Stimulated activated memory B cell treated with anti-CD40 and anti-IgM and Interleukin-4, amounts not matched to agents 10 μg/mL and 1 μg/mL and 100 μg/mL, for 72 hours (primary cell): ENCODE data around the gene HOXB2.

Experiments used
- ATAC-seq: fragments of 150-1000 bp; cut with Tn5 transposase; 2 replicates; pipeline ENCODE4 v1.10.0; 2021
- H3K27ac Mint-ChIP-seq: one replicate; pipeline ENCODE4 v1.8.0; 2022; ENCODE audit warnings: mild to moderate bottlenecking, mixed read lengths
- H3K27me3 Mint-ChIP-seq: one replicate; pipeline ENCODE4 v1.8.0; 2022; ENCODE audit warnings: mixed read lengths
- H3K36me3 Mint-ChIP-seq: one replicate; pipeline ENCODE4 v1.8.0; 2022; ENCODE audit warnings: mixed read lengths
- H3K4me1 Mint-ChIP-seq: one replicate; pipeline ENCODE4 v1.8.0; 2022; ENCODE audit warnings: mixed read lengths
- H3K4me3 Mint-ChIP-seq: one replicate; pipeline ENCODE4 v1.8.0; 2022; ENCODE audit warnings: mild to moderate bottlenecking, moderate library complexity, mixed read lengths
- H3K9me3 Mint-ChIP-seq: one replicate; pipeline ENCODE4 v1.8.0; 2022; ENCODE audit warnings: mixed read lengths

HOXB2 gene

DNA sequence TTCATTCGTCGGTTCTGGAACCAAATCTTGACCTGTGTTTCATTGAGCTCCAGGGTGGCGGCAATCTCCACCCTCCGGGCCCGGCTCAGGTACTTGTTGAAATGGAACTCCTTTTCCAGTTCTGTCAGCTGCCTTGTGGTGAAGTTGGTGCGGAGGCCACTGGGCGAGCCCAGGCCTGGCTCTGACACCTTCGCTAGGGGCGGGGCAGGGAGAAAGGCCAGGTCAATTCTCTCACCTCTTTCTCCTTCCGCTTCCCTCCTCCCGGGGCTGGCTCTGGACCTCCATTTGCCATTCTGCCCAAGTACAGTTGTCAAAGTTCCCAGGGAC is 15.3 kb downstream of the HOXB2 start:
- ATAC-seq: no peak

DNA sequence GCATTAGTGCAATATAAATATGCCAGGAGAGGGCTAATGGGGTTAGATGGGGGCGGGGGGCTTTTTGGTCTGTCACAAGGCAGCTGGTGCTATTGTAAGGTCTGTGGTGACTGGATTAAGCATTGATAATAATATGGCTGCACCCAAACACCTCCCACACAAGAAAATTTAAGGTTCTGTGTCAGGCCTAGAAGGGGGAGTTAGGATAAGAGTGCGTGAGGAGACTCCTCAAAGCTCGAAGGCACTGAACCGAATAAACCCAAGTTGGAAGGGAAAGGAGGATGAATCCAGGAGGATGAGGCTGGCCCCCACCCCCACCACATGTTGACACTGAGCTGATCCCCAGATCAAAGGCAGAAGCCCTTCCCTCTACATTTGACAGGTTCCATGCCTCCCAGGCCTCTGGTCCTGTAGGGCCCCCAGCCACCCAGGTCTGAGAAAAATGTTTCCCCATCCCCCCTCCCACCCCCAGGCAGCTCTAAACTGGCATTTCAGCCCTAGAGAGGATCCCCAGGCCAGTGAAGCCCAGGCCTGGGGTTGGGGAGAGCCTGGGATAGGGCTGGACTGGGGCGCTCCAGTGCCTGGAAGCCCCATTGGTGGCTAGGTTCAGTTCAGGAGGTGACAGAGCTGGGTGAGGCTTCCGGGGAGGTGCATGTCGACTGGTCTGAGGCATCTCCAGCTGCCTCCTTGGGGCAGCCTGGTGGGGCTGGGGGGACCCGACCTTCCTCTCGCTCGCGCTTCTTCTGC is 15.8 kb downstream of the HOXB2 start:
- H3K27me3 Mint-ChIP-seq: peaks cover 60% of the 10 kb centered on the region
- H3K4me3 Mint-ChIP-seq: no peak overlapping the region
- H3K27ac Mint-ChIP-seq: no peak overlapping the region
- no peak for ATAC-seq
- H3K4me1 Mint-ChIP-seq: no peaks in the 10 kb centered on the region
- no peaks in the 10 kb centered on the region for H3K9me3 Mint-ChIP-seq
- H3K36me3 Mint-ChIP-seq: no peaks in the 10 kb centered on the region

More for the DNA sequence above, 15.3 kb downstream of the HOXB2 start:
- no peaks in the 10 kb centered on the region for H3K36me3 Mint-ChIP-seq
- H3K27me3 Mint-ChIP-seq: peaks cover 55% of the 10 kb centered on the region
- H3K27ac Mint-ChIP-seq: no peak overlapping the region
- H3K4me1 Mint-ChIP-seq: no peaks in the 10 kb centered on the region
- H3K4me3 Mint-ChIP-seq: no peak overlapping the region
- H3K9me3 Mint-ChIP-seq: no peaks in the 10 kb centered on the region

DNA sequence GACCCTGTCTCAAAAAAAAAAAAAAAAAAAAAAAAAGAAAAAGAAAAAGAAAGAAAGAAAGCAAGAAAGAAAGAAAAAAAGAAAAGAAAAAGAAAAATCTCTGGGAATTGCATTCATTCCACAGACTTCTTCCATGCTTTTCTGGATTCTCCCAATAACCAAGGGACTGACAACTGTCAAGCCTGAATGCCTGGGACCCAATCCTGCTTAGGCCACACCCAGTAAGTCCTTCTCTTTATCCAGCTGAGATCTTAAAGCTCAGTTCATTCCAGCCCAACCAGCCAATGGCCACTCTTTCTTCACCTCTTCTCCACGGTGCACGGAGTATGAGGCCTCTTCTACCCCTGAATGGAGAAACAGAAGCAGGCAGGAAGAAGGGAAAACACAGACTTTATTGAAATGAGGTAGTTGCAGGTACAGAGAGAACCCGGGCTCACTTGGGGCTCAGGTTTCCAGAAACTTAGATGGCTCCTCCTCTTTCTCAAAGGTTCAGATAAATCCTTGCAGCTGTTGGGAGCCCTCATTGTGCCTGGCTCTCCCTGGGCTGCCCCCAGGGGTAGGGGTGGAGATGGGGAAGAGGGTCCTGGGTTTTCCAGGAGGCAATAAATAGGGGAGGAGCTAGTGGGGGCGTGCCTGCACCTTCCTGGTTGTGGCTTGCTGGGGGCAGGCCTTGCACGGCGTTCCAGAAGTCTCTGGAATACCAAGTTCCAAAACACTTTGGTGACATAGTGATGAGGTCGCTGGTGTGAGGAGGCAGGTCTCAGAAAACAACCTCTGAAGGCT is 16.6 kb downstream of the HOXB2 start:
- no peak overlapping the region for H3K27ac Mint-ChIP-seq
- no peak overlapping the region for H3K4me3 Mint-ChIP-seq
- H3K4me1 Mint-ChIP-seq: no peaks in the 10 kb centered on the region
- no peaks in the 10 kb centered on the region for H3K36me3 Mint-ChIP-seq
- no peaks in the 10 kb centered on the region for H3K9me3 Mint-ChIP-seq
- no peak for ATAC-seq
- peaks cover 68% of the 10 kb centered on the region for H3K27me3 Mint-ChIP-seq

DNA sequence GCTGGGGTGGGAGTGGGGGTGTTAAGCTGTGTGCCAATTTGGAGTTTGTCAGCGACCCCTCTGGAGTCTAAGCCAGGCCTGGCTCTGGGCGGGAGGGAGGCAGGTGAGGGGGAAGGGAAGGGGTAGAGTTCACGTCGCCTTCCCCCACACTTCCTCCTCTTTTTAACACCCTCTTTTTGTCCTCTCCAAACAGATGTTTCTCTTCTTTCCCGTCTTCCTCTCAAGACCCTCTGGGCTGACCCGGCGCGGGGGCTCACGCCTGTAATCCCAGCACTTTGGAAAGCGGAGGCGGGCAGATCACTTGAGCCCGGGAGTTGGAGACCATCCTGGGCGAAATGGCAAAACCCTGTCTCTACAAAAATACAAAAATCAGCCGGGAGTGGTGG is 17.4 kb downstream of the HOXB2 start:
- Mint-ChIP-seq H3K4me3 (no peak overlapping the region), H3K36me3 (no peaks in the 10 kb centered on the region), H3K4me1 (no peaks in the 10 kb centered on the region), H3K27ac (no peak overlapping the region), H3K27me3 (peaks cover 76% of the 10 kb centered on the region), H3K9me3 (no peaks in the 10 kb centered on the region)
- ATAC-seq: no peak

- ATAC-seq: no peak
- Mint-ChIP-seq H3K27ac (no peak overlapping the region), H3K4me3 (no peak overlapping the region), H3K27me3 (peaks cover 82% of the 10 kb centered on the region), H3K4me1 (no peaks in the 10 kb centered on the region), H3K36me3 (no peaks in the 10 kb centered on the region), H3K9me3 (no peaks in the 10 kb centered on the region)
These were observed 18.0 kb downstream of the HOXB2 start for GRCh38 chr17:48526608-48527546.

GRCh38 chr17:48523010-48523409 is 21.9 kb downstream of the HOXB2 start:
- no peak overlapping the region for H3K27ac Mint-ChIP-seq
- H3K4me3 Mint-ChIP-seq: no peak overlapping the region
- H3K4me1 Mint-ChIP-seq: no peaks in the 10 kb centered on the region
- no peaks in the 10 kb centered on the region for H3K9me3 Mint-ChIP-seq
- H3K27me3 Mint-ChIP-seq: peaks cover 92% of the 10 kb centered on the region
- ATAC-seq: no peak
- H3K36me3 Mint-ChIP-seq: no peaks in the 10 kb centered on the region

DNA sequence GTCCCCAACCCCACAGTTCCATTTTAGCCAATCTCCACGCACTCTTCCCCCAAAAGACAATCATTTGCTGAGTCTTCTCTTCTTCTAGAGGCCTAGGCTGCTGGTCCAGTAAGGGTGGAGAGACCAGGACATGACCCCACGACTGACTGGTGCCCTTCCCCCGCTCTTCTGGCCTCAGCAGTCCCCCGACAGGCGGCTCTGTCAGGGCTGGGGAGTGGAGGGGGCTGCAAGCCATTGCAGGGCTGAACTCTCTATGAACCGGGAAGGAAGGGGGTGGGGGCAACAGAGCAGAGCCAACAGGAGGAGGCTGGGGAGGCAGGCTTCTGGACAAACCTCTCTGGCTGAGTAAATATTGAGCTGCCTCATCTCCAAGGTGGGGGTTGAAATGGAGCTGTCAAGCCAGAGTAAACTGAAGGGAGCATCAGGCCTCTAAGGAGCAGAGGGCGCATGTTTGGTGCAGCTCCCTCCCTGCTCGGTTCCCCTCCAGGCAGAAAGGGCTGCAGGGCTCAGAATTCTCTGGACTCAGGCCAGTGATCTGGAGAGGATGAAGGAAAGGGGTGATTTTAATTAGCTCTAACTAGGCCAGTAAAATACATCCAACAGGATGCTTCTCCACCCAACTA is 22.8 kb downstream of the HOXB2 start:
- Mint-ChIP-seq H3K27ac (no peak overlapping the region), H3K4me1 (peaks cover 7% of the 10 kb centered on the region), H3K9me3 (no peaks in the 10 kb centered on the region), H3K27me3 (peaks cover 92% of the 10 kb centered on the region), H3K36me3 (no peaks in the 10 kb centered on the region), H3K4me3 (no peak overlapping the region)
- no peak for ATAC-seq

DNA sequence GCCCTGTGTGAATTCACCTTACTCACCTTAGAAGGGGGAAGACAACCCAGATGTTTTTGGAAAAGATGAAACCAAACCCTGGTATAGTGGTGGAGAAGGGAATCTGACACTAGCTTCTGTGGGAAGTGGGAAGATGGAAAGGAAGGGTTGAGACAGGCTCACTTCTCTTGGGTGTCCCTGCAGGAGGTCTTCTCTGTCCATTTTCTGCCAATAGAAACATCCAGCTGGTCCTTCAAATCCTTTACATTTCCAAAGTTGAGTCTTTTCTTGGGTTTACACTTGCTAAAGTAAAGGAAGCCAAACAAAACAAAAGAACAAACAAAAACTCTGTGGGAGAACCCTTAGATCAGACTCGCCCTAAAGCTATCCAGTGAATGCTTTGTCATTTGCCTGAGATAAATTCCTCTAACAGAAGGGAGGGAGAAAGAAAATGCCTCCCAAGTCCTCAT is 24.3 kb downstream of the HOXB2 start:
- Mint-ChIP-seq H3K4me3 (no peak overlapping the region), H3K9me3 (no peaks in the 10 kb centered on the region), H3K27ac (no peak overlapping the region), H3K27me3 (peaks cover 92% of the 10 kb centered on the region), H3K36me3 (no peaks in the 10 kb centered on the region), H3K4me1 (peaks cover 8% of the 10 kb centered on the region)
- ATAC-seq: no peak

DNA sequence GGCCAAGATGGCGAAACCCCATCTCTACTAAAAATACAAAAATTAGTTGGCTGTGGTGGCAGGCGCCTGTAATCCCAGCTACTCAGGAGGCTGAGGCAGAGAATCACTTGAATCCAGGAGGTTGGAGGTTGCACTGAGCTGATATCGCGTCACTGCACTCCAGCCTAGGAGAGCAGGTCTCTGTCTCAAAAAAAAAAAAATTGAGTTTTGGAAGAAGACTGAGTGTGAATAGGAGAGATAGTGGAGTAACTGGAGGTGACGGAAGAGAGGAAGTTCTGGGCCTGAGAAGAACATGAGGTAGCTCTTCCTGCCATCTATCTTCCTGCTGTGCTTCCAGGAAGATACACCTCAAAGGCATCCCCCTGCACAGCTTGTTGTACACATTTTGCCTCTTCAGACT is 25.5 kb downstream of the HOXB2 start:
- H3K4me1 Mint-ChIP-seq: peaks cover 8% of the 10 kb centered on the region

DNA sequence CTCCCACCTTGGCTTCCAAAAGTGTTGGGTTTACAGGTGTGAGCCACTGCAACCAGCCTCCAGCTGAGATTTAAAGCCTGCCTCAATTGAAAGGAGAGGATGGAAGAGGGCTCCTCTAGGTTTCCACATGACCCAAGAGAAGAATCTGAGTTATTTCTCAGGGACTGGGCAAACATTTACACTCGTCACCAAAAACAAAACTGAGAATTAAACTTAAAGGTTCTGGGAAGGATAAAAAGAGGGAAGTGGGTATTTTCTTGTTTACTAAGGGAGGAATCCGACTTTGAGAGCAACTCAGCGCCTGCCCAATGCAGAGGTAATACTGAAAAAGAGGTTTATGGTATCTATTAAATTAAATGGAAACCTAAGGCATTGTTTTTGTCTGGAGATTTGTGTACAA is 27.4 kb downstream of the HOXB2 start:
- H3K36me3 Mint-ChIP-seq: no peaks in the 10 kb centered on the region
- ATAC-seq: peak; percentile 54
- peaks cover 8% of the 10 kb centered on the region for H3K4me1 Mint-ChIP-seq
- H3K4me3 Mint-ChIP-seq: no peak overlapping the region
- no peaks in the 10 kb centered on the region for H3K9me3 Mint-ChIP-seq
- H3K27ac Mint-ChIP-seq: no peak overlapping the region
- peaks cover 92% of the 10 kb centered on the region for H3K27me3 Mint-ChIP-seq

More for the DNA sequence above, 25.5 kb downstream of the HOXB2 start:
- H3K27ac Mint-ChIP-seq: no peak overlapping the region
- H3K4me3 Mint-ChIP-seq: no peak overlapping the region
- H3K9me3 Mint-ChIP-seq: no peaks in the 10 kb centered on the region
- no peaks in the 10 kb centered on the region for H3K36me3 Mint-ChIP-seq
- peaks cover 92% of the 10 kb centered on the region for H3K27me3 Mint-ChIP-seq
- no peak for ATAC-seq

GRCh38 chr17:48515925-48516900 is 28.7 kb downstream of the HOXB2 start:
- peaks cover 92% of the 10 kb centered on the region for H3K27me3 Mint-ChIP-seq
- H3K27ac Mint-ChIP-seq: no peak overlapping the region
- no peak for ATAC-seq
- H3K4me3 Mint-ChIP-seq: no peak overlapping the region
- peaks cover 8% of the 10 kb centered on the region for H3K4me1 Mint-ChIP-seq
- no peaks in the 10 kb centered on the region for H3K36me3 Mint-ChIP-seq
- H3K9me3 Mint-ChIP-seq: no peaks in the 10 kb centered on the region

DNA sequence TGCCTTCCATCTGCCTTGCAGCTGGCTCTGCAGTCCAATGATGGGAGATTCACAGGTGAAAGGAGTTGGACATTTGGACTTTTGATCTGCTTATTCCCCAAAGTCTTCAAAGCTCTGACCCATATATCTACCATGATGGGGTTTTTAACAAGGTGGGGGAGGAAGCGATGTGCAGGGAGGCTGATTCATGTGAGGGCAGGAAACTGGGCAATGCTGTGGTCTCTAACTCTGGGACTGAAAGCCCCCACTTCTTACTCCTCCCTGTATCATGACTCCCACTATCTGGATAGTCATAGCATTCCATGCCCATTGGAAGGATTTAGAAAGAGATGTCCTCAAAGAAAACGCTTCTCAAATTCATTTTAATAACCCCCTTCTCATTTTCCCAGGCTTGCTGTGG is 30.4 kb downstream of the HOXB2 start:
- Mint-ChIP-seq H3K9me3 (no peaks in the 10 kb centered on the region), H3K27me3 (peaks cover 91% of the 10 kb centered on the region), H3K27ac (no peak overlapping the region), H3K4me3 (no peak overlapping the region), H3K4me1 (peaks cover 14% of the 10 kb centered on the region), H3K36me3 (no peaks in the 10 kb centered on the region)
- no peak for ATAC-seq

DNA sequence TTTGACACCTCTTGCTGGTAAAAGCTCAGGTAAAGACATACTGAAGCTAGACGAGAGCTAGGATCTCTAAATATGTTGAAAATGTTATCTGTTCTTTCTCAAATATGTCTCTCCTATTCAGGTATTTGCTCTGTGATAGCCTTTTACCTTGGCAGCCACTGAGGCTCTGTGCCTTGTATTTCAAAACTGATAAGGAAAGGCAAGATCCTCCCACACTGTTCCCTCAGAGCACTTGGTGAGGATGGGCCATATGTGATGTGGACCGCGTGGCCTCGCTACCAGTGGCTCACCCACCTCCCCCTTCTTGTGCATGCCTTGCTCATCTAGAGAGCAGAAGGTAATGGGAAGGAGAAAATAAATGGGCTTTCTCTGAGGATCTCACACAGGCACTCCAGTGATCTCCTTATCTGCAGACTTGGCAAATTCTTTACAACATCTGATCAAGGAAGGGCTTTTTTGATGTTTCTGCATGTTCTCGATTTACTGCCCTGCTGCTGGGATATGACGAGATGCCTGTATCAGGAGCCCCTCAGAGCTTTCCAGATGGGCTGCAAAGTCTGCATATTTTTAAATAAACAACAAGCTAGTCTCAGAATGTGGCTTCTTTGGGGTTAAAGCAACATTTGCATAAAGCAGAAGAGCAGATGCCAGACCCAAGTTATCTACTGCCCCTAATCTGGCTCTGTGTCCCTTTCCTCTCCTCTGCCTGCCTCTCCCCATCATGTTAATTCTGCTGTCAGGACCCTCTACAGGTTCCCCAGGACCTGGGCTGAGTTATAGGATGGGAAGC is 31.0 kb downstream of the HOXB2 start:
- Mint-ChIP-seq H3K27ac (no peak overlapping the region), H3K4me3 (no peak overlapping the region), H3K9me3 (no peaks in the 10 kb centered on the region), H3K4me1 (peaks cover 14% of the 10 kb centered on the region), H3K27me3 (peaks cover 91% of the 10 kb centered on the region), H3K36me3 (no peaks in the 10 kb centered on the region)
- ATAC-seq: no peak
